ENCODE measurements around the gene TMEM150C. TPM values are rescaled to one million over a fixed set of nuclear protein-coding genes. Genes with fewer than 3 reads are reported as not detected.
"Not testable (repeated sequence)": the region's sequence is repeated elsewhere in the genome, so short reads cannot be mapped to it uniquely, and the experiment has no call there.

The TMEM150C gene
- total RNA-seq, 1 donor from 2014 or later, result 10.6 TPM

DNA sequence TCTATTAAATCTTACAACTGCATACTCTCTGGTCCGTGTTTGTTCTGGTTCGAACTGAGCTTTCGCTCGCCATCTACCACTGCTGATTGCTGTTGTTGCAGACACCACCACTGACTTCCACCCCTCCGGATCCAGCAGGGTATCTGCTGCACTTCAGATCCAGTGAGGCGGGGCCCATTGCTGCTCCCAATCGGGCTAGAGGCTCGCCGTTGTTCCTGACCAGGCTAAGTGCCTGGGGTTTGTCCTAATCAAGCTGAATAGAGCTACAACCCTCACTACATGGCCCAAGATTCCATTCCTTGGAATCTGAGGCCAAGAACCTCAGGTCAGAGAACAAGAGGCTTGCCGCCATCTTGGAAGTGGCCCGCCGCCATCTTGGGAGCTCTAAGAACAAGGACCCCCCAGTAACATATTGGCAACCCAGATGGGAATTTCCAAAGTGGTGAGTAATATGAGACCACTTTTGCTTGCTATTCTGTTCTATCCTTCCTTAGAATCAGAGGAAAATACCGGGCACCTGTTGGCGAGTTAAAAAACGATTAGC lies 88.1 kb downstream of the TMEM150C start:
- intact Hi-C loops (cut with DNase I), result no loop called here
- TF ChIP-seq POLR2A (IDR thresholded peaks at IDR 0.05) (no peak), CTCF (IDR thresholded peaks at IDR 0.05) (no peak), POLR2AphosphoS5 (IDR thresholded peaks at IDR 0.05; ENCODE audit: insufficient read depth in 1 of 2, low read depth in 1 of 2) (no peak)
- no peaks in the 10 kb centered on the region for H3K27me3 ChIP-seq
- H3K4me1 ChIP-seq, result no peaks in the 10 kb centered on the region
- DNase-seq (ENCODE audit: extremely low spot score in 2 of 2), result peak in 1 of 2 donors; percentile 52
- no peak overlapping the region for H3K27ac ChIP-seq
- no peaks in the 10 kb centered on the region for H3K36me3 ChIP-seq
- H3K4me3 ChIP-seq, result no peak overlapping the region
- no peaks in the 10 kb centered on the region for H3K9me3 ChIP-seq

GRCh38 chr4:82473080-82473479 lies 88.7 kb downstream of the TMEM150C start:
- H3K27ac ChIP-seq; H3K4me3 ChIP-seq; DNase-seq (ENCODE audit: extremely low spot score in 2 of 2); H3K36me3 ChIP-seq; H3K4me1 ChIP-seq; H3K9me3 ChIP-seq; intact Hi-C loops (cut with DNase I); H3K27me3 ChIP-seq: not testable (repeated sequence)

GRCh38 chr4:82469791-82470345 lies 91.9 kb downstream of the TMEM150C start:
- Histone ChIP-seq H3K9me3 (no peaks in the 10 kb centered on the region), H3K27me3 (no peaks in the 10 kb centered on the region), H3K4me3 (no peak overlapping the region), H3K36me3 (no peaks in the 10 kb centered on the region), H3K27ac (no peak overlapping the region), H3K4me1 (no peaks in the 10 kb centered on the region)
- intact Hi-C loops (cut with DNase I), result no loop called here
- TF ChIP-seq CTCF (IDR thresholded peaks at IDR 0.05) (no peak), POLR2AphosphoS5 (IDR thresholded peaks at IDR 0.05; ENCODE audit: insufficient read depth in 1 of 2, low read depth in 1 of 2) (no peak), POLR2A (IDR thresholded peaks at IDR 0.05) (no peak)
- peak in 1 of 2 donors; percentile 29 for DNase-seq (ENCODE audit: extremely low spot score in 2 of 2)

GRCh38 chr4:82467471-82467870 lies 94.3 kb downstream of the TMEM150C start:
- Histone ChIP-seq H3K4me1 (no peaks in the 10 kb centered on the region), H3K9me3 (no peaks in the 10 kb centered on the region), H3K27me3 (no peaks in the 10 kb centered on the region), H3K4me3 (no peak overlapping the region), H3K27ac (no peak overlapping the region), H3K36me3 (no peaks in the 10 kb centered on the region)
- no peak for DNase-seq (ENCODE audit: extremely low spot score in 2 of 2)
- TF ChIP-seq POLR2AphosphoS5 (IDR thresholded peaks at IDR 0.05; ENCODE audit: insufficient read depth in 1 of 2, low read depth in 1 of 2) (no peak), POLR2A (IDR thresholded peaks at IDR 0.05) (no peak), CTCF (IDR thresholded peaks at IDR 0.05) (no peak)
- intact Hi-C loops (cut with DNase I), result no loop called here

DNA sequence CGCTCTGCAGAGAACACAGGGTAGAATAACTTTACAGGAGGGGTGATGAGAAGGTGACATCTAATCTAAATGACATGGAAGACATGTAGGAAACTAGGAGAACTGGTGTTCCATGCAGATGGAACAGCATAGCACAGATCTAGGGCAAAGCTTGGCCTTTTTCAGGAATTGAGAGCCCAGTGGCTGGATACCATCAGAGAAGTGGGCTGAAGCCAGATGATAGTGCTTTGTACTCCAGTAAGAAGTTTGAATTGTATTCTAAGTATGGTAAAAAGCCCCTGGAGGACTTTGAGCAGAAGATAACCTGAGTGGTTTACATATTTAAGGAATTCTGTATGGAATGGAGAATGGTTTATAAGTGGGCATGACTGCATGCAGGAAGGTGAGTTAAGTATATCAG lies 98.6 kb downstream of the TMEM150C start:
- no peak overlapping the region for H3K27ac ChIP-seq

More for the DNA sequence above, 98.6 kb downstream of the TMEM150C start:
- H3K27me3 ChIP-seq, result no peaks in the 10 kb centered on the region
- TF ChIP-seq CTCF (IDR thresholded peaks at IDR 0.05), result no peak
- no peak for TF ChIP-seq POLR2A (IDR thresholded peaks at IDR 0.05)
- H3K9me3 ChIP-seq, result no peaks in the 10 kb centered on the region
- H3K36me3 ChIP-seq, result peaks cover 0 to 20% of the 10 kb centered on the region in 2 donors
- no peak overlapping the region for H3K4me3 ChIP-seq
- no peak for DNase-seq (ENCODE audit: extremely low spot score in 2 of 2)
- no peaks in the 10 kb centered on the region for H3K4me1 ChIP-seq
- intact Hi-C loops (cut with DNase I), result loop anchor here (5.0 kb wide), 1 partner anchor 799 kb away; no protein-coding TSS in a partner anchor
